ENCODE data around the gene VCPKMT.

The VCPKMT gene

GRCh38 chr14:50101417-50101816 is 15.0 kb downstream of the VCPKMT start:
- Mint-ChIP-seq H3K4me3 (no peak overlapping the region), H3K27ac (no peak overlapping the region), H3K9me3 (no peaks in the 10 kb centered on the region), H3K27me3 (no peaks in the 10 kb centered on the region), H3K4me1 (peaks cover 56% of the 10 kb centered on the region)
- no peak for ATAC-seq
- no peak for DNase-seq

- DNase-seq = no peak
- Mint-ChIP-seq H3K9me3 (no peaks in the 10 kb centered on the region), H3K4me3 (peak overlapping the region in 1 of 2 donors; percentile 52), H3K27me3 (no peaks in the 10 kb centered on the region), H3K4me1 (peaks cover 62% of the 10 kb centered on the region), H3K27ac (peak overlapping the region in 1 of 2 donors; percentile 36)
- no peak for ATAC-seq
Measured at GRCh38 chr14:50100805-50101204, 15.6 kb downstream of the VCPKMT start.

- DNase-seq (no peak), ATAC-seq (peak; percentile 79)
- Mint-ChIP-seq H3K4me3 (peak overlapping the region; percentile 27 to 58), H3K27ac (peak overlapping the region in 1 of 2 donors; percentile 54), H3K9me3 (no peaks in the 10 kb centered on the region), H3K27me3 (no peaks in the 10 kb centered on the region), H3K4me1 (peaks cover 69% of the 10 kb centered on the region)
Measured at GRCh38 chr14:50099335-50099734, 17.0 kb downstream of the VCPKMT start.

GRCh38 chr14:50095895-50096294 is 20.5 kb downstream of the VCPKMT start:
- Mint-ChIP-seq H3K27me3 (no peaks in the 10 kb centered on the region), H3K4me1 (peaks cover 81% of the 10 kb centered on the region), H3K27ac (peak overlapping the region; percentile 3 to 79), H3K4me3 (peak overlapping the region; percentile 25 to 59), H3K9me3 (no peaks in the 10 kb centered on the region)
- no peak for DNase-seq
- ATAC-seq = peak; percentile 52

GRCh38 chr14:50094056-50094755 is 22.2 kb downstream of the VCPKMT start:
- Mint-ChIP-seq H3K4me1 (peaks cover 79% of the 10 kb centered on the region), H3K4me3 (peak overlapping the region in 1 of 2 donors; percentile 27), H3K27ac (no peak overlapping the region)

GRCh38 chr14:50093496-50093895 is 22.9 kb downstream of the VCPKMT start:
- no peak for ATAC-seq
- Mint-ChIP-seq H3K4me3 (peak overlapping the region in 1 of 2 donors; percentile 34), H3K4me1 (peaks cover 82% of the 10 kb centered on the region)

More at GRCh38 chr14:50094056-50094755, 22.2 kb downstream of the VCPKMT start:
- ATAC-seq (no peak), DNase-seq (no peak)
- H3K9me3 Mint-ChIP-seq = no peaks in the 10 kb centered on the region
- H3K27me3 Mint-ChIP-seq = no peaks in the 10 kb centered on the region

GRCh38 chr14:50092006-50092555 is 24.3 kb downstream of the VCPKMT start:
- Mint-ChIP-seq H3K4me3 (no peak overlapping the region), H3K4me1 (peaks cover 90% of the 10 kb centered on the region), H3K9me3 (no peaks in the 10 kb centered on the region), H3K27ac (no peak overlapping the region), H3K27me3 (no peaks in the 10 kb centered on the region)
- DNase-seq = no peak
- ATAC-seq = no peak

More at GRCh38 chr14:50093496-50093895, 22.9 kb downstream of the VCPKMT start:
- DNase-seq = no peak
- peak overlapping the region; percentile 37 to 89 for H3K27ac Mint-ChIP-seq
- H3K27me3 Mint-ChIP-seq = no peaks in the 10 kb centered on the region
- H3K9me3 Mint-ChIP-seq = no peaks in the 10 kb centered on the region

GRCh38 chr14:50091240-50091913 is 25.0 kb downstream of the VCPKMT start:
- no peaks in the 10 kb centered on the region for H3K9me3 Mint-ChIP-seq
- peak overlapping the region; percentile 4 to 42 for H3K4me3 Mint-ChIP-seq
- H3K27me3 Mint-ChIP-seq = no peaks in the 10 kb centered on the region
- no peak for ATAC-seq
- H3K4me1 Mint-ChIP-seq = peaks cover 88% of the 10 kb centered on the region
- DNase-seq = no peak
- peak overlapping the region; percentile 4 to 57 for H3K27ac Mint-ChIP-seq

GRCh38 chr14:50089208-50089607 is 27.2 kb downstream of the VCPKMT start:
- ATAC-seq = peak; percentile 32
- peak overlapping the region; percentile 9 to 38 for H3K27ac Mint-ChIP-seq

GRCh38 chr14:50088731-50089130 is 27.6 kb downstream of the VCPKMT start:
- no peaks in the 10 kb centered on the region for H3K27me3 Mint-ChIP-seq
- H3K4me1 Mint-ChIP-seq = peaks cover 95% of the 10 kb centered on the region
- no peaks in the 10 kb centered on the region for H3K9me3 Mint-ChIP-seq
- no peak for ATAC-seq
- peak overlapping the region in 1 of 2 donors; percentile 9 for H3K27ac Mint-ChIP-seq
- peak overlapping the region in 1 of 2 donors; percentile 17 for H3K4me3 Mint-ChIP-seq
- no peak for DNase-seq

More at GRCh38 chr14:50089208-50089607, 27.2 kb downstream of the VCPKMT start:
- Mint-ChIP-seq H3K4me1 (peaks cover 95% of the 10 kb centered on the region), H3K27me3 (no peaks in the 10 kb centered on the region), H3K9me3 (no peaks in the 10 kb centered on the region), H3K4me3 (no peak overlapping the region)
- DNase-seq = no peak

- no peaks in the 10 kb centered on the region for H3K27me3 Mint-ChIP-seq
- H3K4me3 Mint-ChIP-seq = peak overlapping the region; percentile 39 to 59
Measured at GRCh38 chr14:50088117-50088515, 28.3 kb downstream of the VCPKMT start.

GRCh38 chr14:50087341-50088116 is 28.8 kb downstream of the VCPKMT start:
- no peak for ATAC-seq
- no peaks in the 10 kb centered on the region for H3K27me3 Mint-ChIP-seq
- no peak for DNase-seq
- peak overlapping the region; percentile 46 to 76 for H3K27ac Mint-ChIP-seq
- peak overlapping the region; percentile 39 to 59 for H3K4me3 Mint-ChIP-seq
- H3K4me1 Mint-ChIP-seq = peaks cover 92% of the 10 kb centered on the region
- H3K9me3 Mint-ChIP-seq = no peaks in the 10 kb centered on the region

More at GRCh38 chr14:50088117-50088515, 28.3 kb downstream of the VCPKMT start:
- H3K27ac Mint-ChIP-seq = peak overlapping the region in 1 of 2 donors; percentile 76
- DNase-seq = no peak
- H3K4me1 Mint-ChIP-seq = peaks cover 93% of the 10 kb centered on the region
- H3K9me3 Mint-ChIP-seq = no peaks in the 10 kb centered on the region
- ATAC-seq = no peak

GRCh38 chr14:50086321-50086711 is 30.1 kb downstream of the VCPKMT start:
- Mint-ChIP-seq H3K4me1 (peaks cover 92% of the 10 kb centered on the region), H3K9me3 (no peaks in the 10 kb centered on the region), H3K4me3 (peak overlapping the region; percentile 69 to 74), H3K27me3 (no peaks in the 10 kb centered on the region), H3K27ac (peak overlapping the region; percentile 93 to 97)
- DNase-seq (no peak), ATAC-seq (no peak)

GRCh38 chr14:50085570-50086320 is 30.6 kb downstream of the VCPKMT start:
- ATAC-seq (no peak), DNase-seq (peak; percentile 35 to 38)
- H3K9me3 Mint-ChIP-seq = no peaks in the 10 kb centered on the region
- H3K27me3 Mint-ChIP-seq = no peaks in the 10 kb centered on the region
- H3K27ac Mint-ChIP-seq = peak overlapping the region; percentile 93 to 97
- peak overlapping the region; percentile 69 to 74 for H3K4me3 Mint-ChIP-seq
- peaks cover 92% of the 10 kb centered on the region for H3K4me1 Mint-ChIP-seq

GRCh38 chr14:50084666-50085065 is 31.7 kb downstream of the VCPKMT start:
- H3K4me3 Mint-ChIP-seq = peak overlapping the region; percentile 69 to 74
- H3K4me1 Mint-ChIP-seq = peaks cover 82% of the 10 kb centered on the region
- ATAC-seq (no peak), DNase-seq (no peak)
- no peaks in the 10 kb centered on the region for H3K9me3 Mint-ChIP-seq
- H3K27ac Mint-ChIP-seq = peak overlapping the region; percentile 93 to 97
- no peaks in the 10 kb centered on the region for H3K27me3 Mint-ChIP-seq

Measured in stimulated activated naive CD8-positive, alpha-beta T cell treated with anti-CD3 and anti-CD28 coated beads, Interleukin-15, amount 100 ng/mL, for 72 hours (primary cell).